RKO (cell line): Measurements from ENCODE around the gene SRSF1.
"Not testable (repeated sequence)": the region's sequence is repeated elsewhere in the genome, so short reads cannot be mapped to it uniquely, and the experiment has no call there.

ENCODE experiments used
- DNase-seq: peaks from one replicate; pipeline ENCODE4 v3.0.0-alpha.2; 2016; ENCODE audit warnings: low spot score

Gene SRSF1, protein sequence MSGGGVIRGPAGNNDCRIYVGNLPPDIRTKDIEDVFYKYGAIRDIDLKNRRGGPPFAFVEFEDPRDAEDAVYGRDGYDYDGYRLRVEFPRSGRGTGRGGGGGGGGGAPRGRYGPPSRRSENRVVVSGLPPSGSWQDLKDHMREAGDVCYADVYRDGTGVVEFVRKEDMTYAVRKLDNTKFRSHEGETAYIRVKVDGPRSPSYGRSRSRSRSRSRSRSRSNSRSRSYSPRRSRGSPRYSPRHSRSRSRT

DNA sequence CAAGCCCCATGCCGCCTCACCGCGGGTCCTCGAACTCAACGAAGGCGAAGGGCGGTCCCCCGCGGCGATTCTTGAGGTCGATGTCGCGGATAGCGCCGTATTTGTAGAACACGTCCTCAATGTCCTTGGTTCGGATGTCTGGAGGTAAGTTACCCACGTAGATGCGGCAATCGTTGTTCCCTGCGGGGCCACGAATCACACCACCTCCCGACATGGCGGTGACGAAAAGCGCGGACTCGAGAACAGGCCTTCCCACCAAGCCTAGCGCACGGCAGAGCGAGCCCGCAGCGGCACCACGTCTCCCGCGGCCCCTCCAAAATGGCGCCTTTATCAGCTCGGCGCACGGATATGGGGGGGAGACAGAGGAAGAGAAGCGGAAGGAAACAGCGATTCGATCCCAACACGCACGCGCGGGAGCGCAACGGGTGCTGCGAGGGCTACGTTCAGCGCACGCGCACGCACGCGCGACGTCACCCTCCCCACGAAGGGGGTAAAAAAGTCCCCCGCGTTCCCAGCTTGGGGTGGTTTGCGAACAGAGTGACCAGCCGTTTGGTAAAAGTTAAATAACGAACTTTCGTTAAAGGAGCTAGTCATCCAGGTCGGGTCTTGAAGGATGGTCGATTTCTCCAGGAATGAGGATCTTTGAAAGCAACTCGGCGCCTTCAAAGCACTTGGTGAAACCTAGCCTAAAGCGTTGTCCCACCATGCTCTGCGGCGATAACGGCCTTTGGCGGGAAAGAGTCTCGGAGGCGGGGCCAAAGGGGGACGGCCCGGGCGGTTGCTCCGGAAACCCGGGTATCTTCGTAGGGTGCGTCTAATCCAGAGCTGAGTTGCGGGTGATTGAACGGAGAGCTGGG is at the start of gene SRSF1:
SRSF1 (minus strand) TSS at position 323 of the 857 bp plus-strand sequence; CDS start at position 214, 109 bp downstream.
- peak; percentile 96 for DNase-seq

DNA sequence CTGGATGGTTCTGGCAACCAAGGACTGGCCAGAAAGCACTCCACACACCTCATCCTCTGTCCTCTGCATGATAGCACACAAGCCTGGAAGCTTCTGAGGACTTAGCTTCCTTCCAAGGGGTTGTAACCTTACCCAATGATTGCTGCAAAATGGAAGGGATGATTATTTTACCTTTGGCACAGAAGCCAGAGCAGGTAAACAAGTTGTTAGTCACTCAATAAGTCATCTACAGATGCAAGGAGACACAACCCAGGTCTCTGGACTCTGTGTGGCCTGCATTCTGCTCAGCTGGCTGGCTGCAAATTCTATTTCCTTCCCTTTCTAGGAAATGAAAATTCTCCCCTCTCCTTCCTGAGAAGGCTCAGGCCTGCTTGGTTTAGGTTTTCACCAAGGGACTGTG is 49.4 kb upstream of the SRSF1 start:
- DNase-seq = no peak

DNA sequence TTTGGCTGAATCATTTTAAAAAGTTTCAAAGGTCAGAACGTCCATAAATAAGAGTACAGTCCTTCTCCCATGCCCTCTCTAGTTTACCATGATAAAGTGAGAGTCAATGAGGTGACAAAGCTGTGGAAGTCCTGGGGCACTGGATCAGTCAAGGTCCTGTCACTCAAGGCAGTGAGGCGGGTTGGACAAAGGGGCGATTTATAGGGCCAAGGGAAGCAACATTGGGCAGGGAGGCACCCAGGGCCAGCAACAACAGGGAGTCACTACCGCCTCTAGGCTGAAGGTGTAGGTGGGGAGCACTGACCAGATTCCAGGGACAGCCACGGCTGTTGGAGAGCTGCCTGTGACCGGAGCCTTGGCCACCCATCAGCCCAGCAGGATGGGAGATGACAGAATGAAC is 47.6 kb upstream of the SRSF1 start:
- no peak for DNase-seq

DNA sequence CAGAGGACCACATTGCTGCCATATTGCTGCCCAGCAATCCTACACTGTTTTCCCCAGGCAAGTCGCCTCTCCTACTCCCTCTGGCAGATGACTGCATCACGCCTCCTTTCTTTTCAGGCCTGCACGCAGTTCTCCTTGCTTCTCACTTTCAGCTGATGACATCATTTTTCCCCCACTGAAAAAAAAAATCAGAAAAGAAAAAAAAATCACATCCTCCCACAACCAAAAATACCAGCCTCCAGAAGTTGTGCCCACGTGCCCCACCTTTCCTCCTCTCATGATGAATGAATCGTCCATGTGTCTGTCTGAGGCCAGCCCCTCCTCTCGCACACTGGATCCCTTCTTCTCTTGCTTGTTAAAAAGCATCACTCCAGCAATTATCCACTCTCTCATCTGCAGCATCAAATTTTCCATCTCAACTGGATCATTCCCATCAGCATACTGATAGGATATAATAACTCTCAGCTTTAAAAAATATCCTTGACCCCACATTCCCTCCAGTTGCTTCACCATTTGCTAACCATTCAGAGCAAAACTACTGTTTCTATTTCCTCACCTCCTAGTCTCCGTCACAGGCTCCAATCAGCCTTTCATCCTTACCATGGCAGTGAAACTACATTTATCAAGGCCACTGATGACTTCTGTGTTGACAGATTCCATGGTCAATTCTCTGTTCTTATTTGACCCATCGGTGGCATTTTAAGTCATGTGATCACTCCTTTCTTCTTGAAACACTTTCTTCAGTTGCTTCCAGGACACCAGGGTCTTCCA is 46.1 kb upstream of the SRSF1 start:
- no peak for DNase-seq

DNA sequence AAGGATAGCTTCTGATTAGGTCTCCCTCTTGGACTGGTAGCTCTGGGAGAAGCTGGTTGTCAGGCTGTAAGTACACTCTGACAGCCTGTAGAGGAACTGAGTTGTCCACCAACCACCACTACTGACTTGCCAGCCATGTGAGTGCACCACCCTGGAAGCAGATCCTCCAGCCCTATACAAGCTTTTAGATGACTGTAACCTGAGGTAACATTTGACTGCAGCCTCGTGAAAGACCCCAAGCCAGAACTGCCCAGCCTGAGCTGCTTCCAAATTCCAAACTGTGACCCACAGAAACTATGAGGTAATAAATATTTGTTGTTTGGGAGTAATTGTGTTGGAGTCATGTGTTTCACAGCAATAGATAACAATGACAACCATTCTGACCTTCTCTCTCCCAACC is 45.4 kb upstream of the SRSF1 start:
- DNase-seq = no peak

DNA sequence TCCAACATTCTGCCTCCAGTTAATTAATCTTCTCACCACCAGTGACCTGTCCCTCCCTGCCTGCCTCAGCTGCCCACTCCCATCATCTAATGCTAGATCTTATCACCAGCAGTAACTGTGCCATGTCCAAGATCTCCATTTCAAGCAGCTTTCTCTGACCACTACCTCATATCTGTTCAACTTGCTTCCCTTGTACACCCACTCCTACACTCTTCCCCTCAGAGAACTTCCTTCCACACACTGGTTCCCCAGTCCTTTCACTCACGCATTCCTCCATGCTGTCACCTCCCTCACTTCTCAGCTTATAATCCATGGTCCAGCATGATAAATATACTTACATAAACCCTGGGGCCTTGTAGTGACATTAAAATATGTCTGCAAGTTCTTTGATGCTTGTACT is 44.4 kb upstream of the SRSF1 start:
- DNase-seq = no peak

DNA sequence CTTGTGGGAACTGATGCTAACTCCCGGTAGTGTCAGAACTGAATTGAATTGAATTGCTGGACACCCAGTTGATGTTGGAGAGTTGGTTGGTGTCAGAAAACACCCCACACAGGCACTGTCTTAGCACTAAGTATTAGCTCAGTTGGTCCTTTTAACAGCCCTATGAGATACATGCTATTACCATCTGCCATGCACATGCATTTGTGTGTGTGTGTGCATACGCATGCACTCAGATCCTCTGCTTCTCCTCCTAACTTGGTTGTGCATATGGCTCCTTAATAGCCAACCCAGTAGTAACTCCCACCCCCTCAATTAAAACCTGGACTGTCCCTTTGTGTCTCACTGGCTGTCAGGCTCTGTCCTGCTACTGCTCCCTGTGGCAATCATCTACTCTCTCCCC is 43.9 kb upstream of the SRSF1 start:
- no peak for DNase-seq

DNA sequence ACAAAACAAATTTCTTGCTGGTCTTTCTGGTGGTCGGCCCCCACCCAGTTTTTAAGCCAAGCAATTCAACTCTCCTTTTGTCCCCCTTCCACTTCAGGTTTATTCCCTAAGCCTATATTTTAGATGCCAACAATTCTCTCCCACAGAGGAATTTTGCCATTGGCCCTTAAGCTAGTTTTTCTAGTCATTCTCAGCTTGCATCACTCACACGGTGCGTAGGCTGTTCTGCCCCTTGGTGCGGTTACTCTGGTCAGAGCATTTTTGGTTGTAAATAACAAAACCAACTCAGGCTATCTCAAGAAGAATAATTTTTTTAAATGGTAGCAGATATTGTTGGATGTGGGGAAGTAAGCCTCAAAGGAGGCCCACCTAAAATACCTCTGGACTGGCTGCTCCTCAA is 42.5 kb upstream of the SRSF1 start:
- no peak for DNase-seq

DNA sequence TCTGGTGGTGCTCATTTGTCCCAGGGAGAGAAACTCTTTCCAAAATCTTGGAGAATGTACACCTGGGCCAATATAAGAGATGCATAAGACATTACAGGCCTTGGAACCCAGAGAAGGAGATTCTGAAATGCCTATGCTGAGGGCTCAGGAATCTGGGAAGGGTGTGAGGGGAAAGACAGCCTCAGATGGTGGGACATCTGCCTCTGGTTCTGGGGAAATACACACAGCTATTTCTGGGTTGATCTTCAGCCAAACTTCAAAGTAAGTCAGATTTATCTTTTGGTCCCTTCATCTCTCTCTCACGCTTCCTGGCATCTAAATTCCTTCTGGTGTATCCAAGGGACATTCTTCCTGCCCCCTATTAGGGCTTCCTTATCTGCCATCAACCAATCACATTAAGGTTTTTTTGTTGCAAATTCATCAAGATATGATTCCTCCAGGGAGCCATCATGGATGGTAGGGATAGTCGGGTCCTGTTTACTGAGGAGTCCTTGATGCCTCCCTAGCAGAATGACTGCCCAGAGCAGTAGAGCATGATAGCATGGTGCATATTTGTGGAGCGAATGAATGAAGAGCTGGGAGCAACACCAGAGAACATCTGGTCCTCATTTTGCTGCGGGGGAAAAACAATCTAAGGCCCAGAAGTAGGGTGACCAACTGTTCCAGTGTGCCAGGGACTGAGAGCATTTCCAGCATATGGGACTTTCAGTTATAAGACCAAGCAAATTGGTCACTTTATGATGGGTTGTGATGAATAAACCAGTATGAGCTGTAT is 40.5 kb upstream of the SRSF1 start:
- DNase-seq = no peak

DNA sequence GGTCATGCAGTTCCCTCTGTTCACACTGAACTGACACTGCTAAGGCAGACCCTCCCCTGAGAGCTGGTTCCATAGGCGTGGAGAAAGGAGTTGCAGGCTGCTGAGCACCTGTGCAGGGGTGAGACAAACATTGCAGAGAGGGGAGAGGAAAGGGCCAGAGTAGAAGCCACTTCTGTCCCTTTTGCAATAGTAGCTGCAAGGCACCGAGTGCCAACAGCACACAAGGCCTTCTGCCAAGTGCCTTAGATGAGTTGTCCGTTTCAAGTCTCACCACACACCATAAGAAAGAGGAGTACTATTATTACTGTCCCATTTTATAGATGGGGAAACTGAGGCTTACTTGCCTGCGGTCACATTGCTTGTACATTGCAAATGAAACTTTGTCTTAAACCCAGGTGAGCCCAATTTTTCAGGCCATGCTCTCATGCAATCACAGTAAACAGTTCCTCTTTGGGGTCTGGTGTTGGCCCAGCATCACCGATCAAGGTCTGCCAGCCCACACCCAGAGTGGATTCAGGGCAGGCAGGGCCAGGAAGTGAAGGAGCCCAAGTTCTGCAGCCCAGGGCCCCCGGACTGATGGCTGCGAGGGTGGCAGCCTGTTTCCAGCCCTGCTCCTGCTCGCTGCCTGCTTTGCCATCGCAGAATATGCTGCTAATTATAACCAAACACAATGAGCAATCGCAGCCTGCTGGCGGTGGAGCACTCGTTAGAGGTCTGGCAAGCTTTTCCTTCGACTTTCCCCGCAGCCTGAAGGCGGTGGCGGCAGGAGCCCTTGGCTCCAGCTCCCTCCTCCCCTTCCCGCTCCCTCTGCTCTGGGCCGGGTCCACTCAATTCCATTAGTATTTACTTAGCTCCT is 39.4 kb upstream of the SRSF1 start:
- no peak for DNase-seq

DNA sequence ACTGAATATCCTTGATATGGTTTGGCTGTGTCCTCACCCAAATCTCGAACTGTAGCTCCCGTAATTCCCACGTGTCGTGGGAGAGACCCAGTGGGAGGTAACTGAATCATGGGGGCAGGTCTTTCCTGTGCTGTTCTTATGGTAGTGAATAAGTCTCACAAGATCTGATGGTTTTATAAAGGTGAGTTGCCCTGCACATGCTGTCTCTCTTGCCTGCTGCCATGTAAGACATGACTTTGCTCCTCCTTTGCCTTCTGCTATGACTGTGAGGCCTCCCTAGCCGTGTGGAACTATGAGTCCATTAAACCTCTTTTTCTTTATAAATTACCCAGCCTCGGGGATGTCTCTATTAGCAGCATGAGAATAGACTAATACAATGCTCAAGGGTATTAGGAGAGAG is 37.2 kb upstream of the SRSF1 start:
- not testable (repeated sequence) for DNase-seq

DNA sequence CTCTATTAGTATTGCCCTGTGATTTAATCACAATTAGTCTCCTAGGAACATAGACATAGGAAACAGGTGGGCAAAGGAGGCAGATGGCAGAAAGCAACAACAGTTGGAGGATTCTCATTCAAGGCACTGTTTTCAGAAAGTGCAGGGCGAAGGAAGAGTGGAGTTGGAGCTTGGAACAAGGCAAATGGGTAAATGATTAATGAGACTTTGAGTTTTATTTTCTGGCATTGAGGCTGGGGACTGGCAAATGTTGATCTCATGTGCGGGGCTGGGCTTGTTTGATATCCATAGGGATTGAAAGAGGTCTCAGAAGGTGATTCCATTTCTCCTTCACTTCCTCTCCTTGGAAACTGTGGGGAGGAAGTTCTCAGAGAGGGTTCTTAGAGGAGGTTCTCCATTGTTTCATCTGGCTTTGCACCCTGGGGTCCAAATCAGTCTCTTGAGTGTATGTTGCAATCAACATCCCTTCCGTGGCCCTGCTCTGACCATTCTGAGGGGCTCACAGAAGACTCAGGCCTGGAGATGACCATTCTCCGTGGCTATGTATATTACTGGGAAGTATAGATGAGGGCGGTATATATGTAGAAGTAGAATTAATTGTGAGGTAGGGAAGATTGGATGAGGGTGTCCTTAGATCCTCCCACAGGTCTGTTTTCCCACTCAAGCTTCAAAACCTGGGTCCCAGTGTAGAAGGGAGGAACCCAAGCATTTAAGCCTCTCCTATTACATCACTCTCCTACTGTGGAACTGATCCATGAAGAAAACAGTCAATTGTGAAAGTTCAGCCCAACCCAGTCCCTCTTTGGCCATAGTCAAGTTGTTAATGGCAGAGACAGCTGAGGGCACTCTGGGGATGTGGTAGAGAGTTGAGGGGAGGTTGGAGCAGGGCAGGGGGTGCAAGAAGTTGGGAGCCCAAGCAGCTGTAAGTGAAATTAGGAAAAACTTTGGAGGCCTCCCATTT is 36.5 kb upstream of the SRSF1 start:
- DNase-seq = no peak

DNA sequence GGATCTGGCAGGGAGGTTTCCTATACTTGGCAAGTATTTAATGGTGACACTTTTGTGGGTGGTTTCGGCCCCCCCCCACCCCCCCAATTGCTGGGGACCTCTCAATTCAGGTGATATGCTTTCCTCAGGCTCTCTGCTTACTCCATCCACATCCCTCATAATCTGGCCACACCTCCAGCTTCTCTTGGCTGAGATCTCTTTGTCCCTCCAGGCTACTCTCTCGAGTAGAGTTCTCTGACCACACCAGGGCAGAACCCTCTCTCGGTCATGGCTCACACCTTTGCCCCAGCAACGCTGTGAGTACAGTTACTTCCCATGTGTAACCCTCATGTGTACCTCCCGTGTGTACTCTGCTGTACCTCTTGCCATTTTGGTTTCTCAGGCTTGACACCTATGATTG is 34.1 kb upstream of the SRSF1 start:
- DNase-seq = no peak

DNA sequence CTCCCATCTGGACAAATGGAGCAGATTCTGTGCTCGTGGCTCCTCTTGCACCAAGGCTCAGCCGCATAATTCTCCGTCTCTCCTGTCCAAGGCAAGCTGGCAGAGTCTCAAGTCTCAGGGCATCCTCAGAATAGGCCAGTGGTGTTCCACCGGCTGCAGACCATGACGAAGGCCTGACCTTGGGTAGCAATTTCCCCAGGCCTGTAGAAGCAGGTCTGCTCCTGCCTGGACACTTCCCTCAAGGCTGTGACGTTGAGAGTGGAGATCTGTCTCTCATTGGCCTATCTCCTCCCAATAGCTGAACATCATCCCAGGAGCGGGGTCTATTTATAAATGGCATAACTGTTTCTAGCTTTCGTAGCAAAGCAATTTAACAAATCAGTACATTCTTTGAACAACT is 33.3 kb upstream of the SRSF1 start:
- no peak for DNase-seq

DNA sequence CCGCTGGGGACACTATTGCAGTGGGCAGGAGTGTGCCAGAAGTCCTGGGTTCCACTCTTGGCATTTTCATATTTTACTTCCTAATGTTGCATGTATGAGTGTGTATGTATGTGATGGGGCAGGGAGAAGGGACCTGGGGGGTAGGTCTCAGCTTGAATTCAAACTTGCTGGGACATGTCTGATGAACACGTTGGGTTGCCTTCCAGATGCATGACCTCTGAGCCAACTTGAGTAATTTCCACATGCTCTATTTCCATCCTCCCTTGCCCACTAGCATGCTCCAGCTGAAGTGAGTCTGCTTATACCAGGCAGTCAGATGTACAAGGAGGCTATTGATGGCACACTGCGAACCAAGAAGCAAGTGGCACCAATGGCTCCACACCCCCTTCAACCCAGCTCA is 32.9 kb upstream of the SRSF1 start:
- DNase-seq = no peak

DNA sequence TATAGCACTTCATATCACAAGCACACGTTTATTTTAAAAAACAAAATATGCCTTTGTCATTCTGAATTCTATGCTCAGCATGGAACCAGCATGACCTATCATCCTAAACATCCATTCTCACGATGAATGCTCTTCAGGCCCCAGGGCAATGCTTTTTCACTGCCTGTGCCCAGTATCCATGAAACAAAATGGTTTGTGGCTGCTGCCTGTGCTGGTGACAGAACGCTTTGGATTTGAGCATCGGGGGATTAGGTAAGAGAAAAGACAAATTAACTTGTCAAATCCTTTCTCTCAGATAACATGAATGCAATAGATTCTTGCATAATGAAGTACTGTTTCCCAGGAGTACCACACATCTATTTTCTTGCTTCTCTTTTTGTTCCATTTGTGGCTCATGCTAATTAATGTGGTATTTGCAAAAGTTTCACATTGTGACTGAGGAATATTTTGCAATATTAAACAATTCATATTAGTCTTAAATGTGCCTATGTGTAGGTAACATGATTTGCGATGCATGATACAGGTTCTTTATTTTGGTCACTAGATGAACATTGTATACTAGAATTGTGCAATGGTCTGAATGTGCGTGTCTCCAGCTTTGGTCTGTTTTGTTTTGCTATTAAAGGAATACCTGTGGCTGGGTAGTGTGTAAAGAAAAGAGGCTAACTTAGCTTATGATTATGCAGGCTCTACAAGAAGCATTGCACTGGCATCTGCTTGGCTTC is 25.8 kb upstream of the SRSF1 start:
- DNase-seq = no peak

DNA sequence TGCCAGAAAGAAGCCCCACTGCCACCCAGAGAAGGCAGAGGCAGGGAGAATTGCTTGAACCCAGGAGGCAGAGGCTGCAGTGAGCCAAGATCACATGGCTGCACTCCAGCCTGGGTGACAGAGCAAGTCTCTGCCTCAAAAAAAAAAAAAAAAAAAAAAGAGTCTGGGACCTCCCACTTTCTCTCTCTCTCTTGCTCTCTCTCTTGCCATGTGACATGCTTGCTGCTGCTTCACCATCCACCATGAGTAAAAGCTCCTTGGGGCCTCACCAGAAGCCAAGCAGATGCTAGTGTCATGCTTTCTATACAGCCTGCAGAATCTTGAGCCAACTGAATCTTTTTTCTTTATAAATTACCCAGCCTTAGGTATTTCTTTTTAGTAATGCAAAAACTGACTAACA is 21.5 kb upstream of the SRSF1 start:
- no peak for DNase-seq

DNA sequence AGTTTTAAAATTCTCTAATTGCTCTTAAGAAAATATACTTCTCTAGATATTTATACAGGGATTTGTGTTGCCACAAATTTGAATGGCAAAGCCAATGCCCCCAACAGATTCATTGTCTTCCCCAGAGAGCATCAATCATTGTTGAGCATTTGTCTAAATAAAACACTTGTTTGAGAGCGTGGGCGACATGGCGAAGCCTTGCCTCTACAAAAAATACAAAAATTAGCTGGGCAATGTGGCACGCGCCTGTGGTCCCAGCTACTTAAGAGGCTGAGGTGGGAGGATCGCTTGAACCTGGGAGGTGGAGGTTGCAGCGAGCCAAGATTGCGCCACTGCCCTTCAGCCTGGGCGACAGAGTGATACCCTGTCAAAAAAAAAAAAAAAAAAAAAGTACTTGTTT is 13.4 kb upstream of the SRSF1 start:
- no peak for DNase-seq

DNA sequence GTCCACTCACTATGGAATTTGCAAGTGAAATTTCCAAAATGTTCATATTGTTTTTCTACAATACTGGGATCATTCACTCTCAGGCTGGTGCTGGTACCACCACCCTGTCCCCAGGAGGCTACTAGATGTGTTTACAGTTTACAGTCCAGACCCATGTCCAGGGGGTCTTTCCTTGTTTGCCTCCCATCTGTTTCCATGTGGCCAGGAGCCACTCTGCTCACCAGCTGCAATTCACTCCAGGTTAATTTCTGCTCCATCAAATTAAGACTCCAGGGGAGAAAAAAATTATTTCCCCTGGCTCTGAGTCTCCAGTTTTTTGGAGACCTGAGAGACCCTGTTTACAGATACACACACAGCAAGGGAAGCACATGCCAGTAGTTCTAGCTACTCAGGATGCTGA is 12.5 kb upstream of the SRSF1 start:
- no peak for DNase-seq
